H9 (cell line): Measurements from ENCODE around the gene NELFCD. TPM values are rescaled to one million over a fixed set of nuclear protein-coding genes. Genes with fewer than 3 reads are reported as not detected.

Experiments
- DNase-seq: peaks from one replicate; pipeline ENCODE4 v3.0.0-alpha.2; 2017
- H2AFZ ChIP-seq: one replicate; pipeline ENCODE4 v1.6.1; 2013; ENCODE audit warnings: mild to moderate bottlenecking, low read length, control low read depth, moderate library complexity
- H2AK5ac ChIP-seq: 2 replicates; pipeline ENCODE4 v1.6.1; 2013; ENCODE audit warnings: low read length, control low read depth, mixed read lengths; ENCODE audit not compliant: insufficient read length
- H2BK120ac ChIP-seq: one replicate; pipeline ENCODE4 v1.6.1; 2013; ENCODE audit warnings: low read depth, mild to moderate bottlenecking, low read length, control low read depth, inconsistent platforms; ENCODE audit not compliant: poor library complexity, severe bottlenecking
- H2BK12ac ChIP-seq: 2 replicates; pipeline ENCODE4 v1.6.1; 2013; ENCODE audit warnings: low read length, control low read depth, mixed read lengths, low read depth; ENCODE audit not compliant: insufficient read length
- H2BK15ac ChIP-seq: 2 replicates; pipeline ENCODE4 v1.6.1; 2013; ENCODE audit warnings: low read depth, low read length, control low read depth
- H2BK20ac ChIP-seq: one replicate; pipeline ENCODE4 v1.6.1; 2013; ENCODE audit warnings: low read depth, mild to moderate bottlenecking, low read length, control low read depth, inconsistent platforms; ENCODE audit not compliant: poor library complexity, severe bottlenecking
- H2BK5ac ChIP-seq: 2 replicates; pipeline ENCODE4 v1.6.1; 2013; ENCODE audit warnings: low read length, control low read depth, mixed read lengths; ENCODE audit not compliant: insufficient read length
- H3K14ac ChIP-seq: 2 replicates; pipeline ENCODE4 v1.6.1; 2013; ENCODE audit warnings: low read length, control low read depth; ENCODE audit not compliant: insufficient read depth
- H3K18ac ChIP-seq: 2 replicates; pipeline ENCODE4 v1.6.1; 2013; ENCODE audit warnings: low read depth, mild to moderate bottlenecking, mixed read lengths, low read length, control low read depth; ENCODE audit not compliant: insufficient read length
- H3K23ac ChIP-seq: 2 replicates; pipeline ENCODE4 v1.6.1; 2013; ENCODE audit warnings: low read length, control low read depth, mixed read lengths, low read depth; ENCODE audit not compliant: insufficient read length
- H3K23me2 ChIP-seq: 2 replicates; pipeline ENCODE4 v1.6.1; 2013; ENCODE audit warnings: low read depth, mild to moderate bottlenecking, mixed read lengths, low read length, control low read depth; ENCODE audit not compliant: insufficient read length, poor library complexity, severe bottlenecking
- H3K27ac ChIP-seq: 2 replicates; pipeline ENCODE4 v1.5.1; 2013; ENCODE audit warnings: low read length, control low read depth, mixed read lengths, low read depth; ENCODE audit not compliant: insufficient read length
- H3K27me3 ChIP-seq: 2 replicates; pipeline ENCODE4 v1.6.1; 2013; ENCODE audit warnings: low read length, control low read depth, inconsistent platforms; ENCODE audit not compliant: insufficient read depth
- H3K4ac ChIP-seq: 2 replicates; pipeline ENCODE4 v1.6.1; 2013; ENCODE audit warnings: low read depth, mild to moderate bottlenecking, control low read depth, inconsistent platforms, low read length, moderate library complexity
- H3K4me1 ChIP-seq: 2 replicates; pipeline ENCODE4 v1.6.1; 2013; ENCODE audit warnings: low read length, control low read depth, inconsistent platforms; ENCODE audit not compliant: insufficient read depth
- H3K4me2 ChIP-seq: 2 replicates; pipeline ENCODE4 v1.6.1; 2013; ENCODE audit warnings: low read length, control low read depth, mixed read lengths; ENCODE audit not compliant: insufficient read length, insufficient read depth
- H3K56ac ChIP-seq: 2 replicates; pipeline ENCODE4 v1.6.1; 2013; ENCODE audit warnings: low read depth, mild to moderate bottlenecking, mixed read lengths, low read length, control low read depth; ENCODE audit not compliant: insufficient read length
- H3K79me1 ChIP-seq: 2 replicates; pipeline ENCODE4 v1.6.1; 2013; ENCODE audit warnings: low read depth, mild to moderate bottlenecking, moderate library complexity, low read length, control low read depth, inconsistent platforms; ENCODE audit not compliant: insufficient read depth, poor library complexity, severe bottlenecking
- H3K79me2 ChIP-seq: 2 replicates; pipeline ENCODE4 v1.6.1; 2013; ENCODE audit warnings: low read length, control low read depth, inconsistent platforms; ENCODE audit not compliant: insufficient read depth
- H3K9ac ChIP-seq: 2 replicates; pipeline ENCODE4 v1.6.1; 2013; ENCODE audit warnings: low read length, control low read depth, mixed read lengths; ENCODE audit not compliant: insufficient read length; ENCODE audit errors: extremely low read depth
- H3K9me3 ChIP-seq: one replicate; pipeline ENCODE4 v1.6.1; 2013; ENCODE audit warnings: low read depth, low read length, inconsistent platforms; ENCODE audit not compliant: control insufficient read depth
- H3T11ph ChIP-seq: one replicate; pipeline ENCODE4 v1.6.1; 2013; ENCODE audit warnings: mild to moderate bottlenecking, low read length, control low read depth, inconsistent platforms
- H4K20me1 ChIP-seq: one replicate; pipeline ENCODE4 v1.6.1; 2013; ENCODE audit not compliant: control insufficient read depth, insufficient read length, insufficient read depth
- H4K5ac ChIP-seq: 2 replicates; pipeline ENCODE4 v1.6.1; 2013; ENCODE audit warnings: low read depth, mild to moderate bottlenecking, mixed read lengths, low read length, control low read depth; ENCODE audit not compliant: insufficient read length
- H4K8ac ChIP-seq: replicated peaks from 2 replicates; pipeline ENCODE4 v1.6.1; 2013; ENCODE audit warnings: low read length, control low read depth, mixed read lengths, low read depth; ENCODE audit not compliant: insufficient read length
- H4K91ac ChIP-seq: 2 replicates; pipeline ENCODE4 v1.6.1; 2013; ENCODE audit warnings: low read depth, mild to moderate bottlenecking, moderate library complexity, mixed read lengths, low read length, control low read depth; ENCODE audit not compliant: insufficient read length
- H3K27ac Mint-ChIP-seq, 3 experiments: 2 replicates in 2 of 3; 3 replicates in 1 of 3; pipeline ENCODE4 v1.8.0; 2020 to 2021; ENCODE audit warnings: mixed read lengths in 3 of 3, mild to moderate bottlenecking in 1 of 3, moderate library complexity in 1 of 3
- H3K27me3 Mint-ChIP-seq: 2 replicates; pipeline ENCODE4 v1.8.0; 2021; ENCODE audit warnings: low read depth, mild to moderate bottlenecking, moderate library complexity, mixed read lengths
- H3K36me3 Mint-ChIP-seq, 3 experiments: 2 replicates in 2 of 3; 3 replicates in 1 of 3; pipeline ENCODE4 v1.8.0; 2020 to 2021; ENCODE audit warnings: low read depth in 3 of 3, mixed read lengths in 3 of 3; ENCODE audit not compliant: insufficient read depth in 1 of 3
- H3K4me1 Mint-ChIP-seq, 2 experiments: 2 replicates each; pipeline ENCODE4 v1.8.0; 2020; ENCODE audit warnings: mixed read lengths in 2 of 2
- H3K4me3 Mint-ChIP-seq, 2 experiments: 2 replicates in 1 of 2; 3 replicates in 1 of 2; pipeline ENCODE4 v1.8.0; 2020 to 2021; ENCODE audit warnings: mild to moderate bottlenecking in 2 of 2, mixed read lengths in 2 of 2, moderate library complexity in 1 of 2
- H3K9me3 Mint-ChIP-seq, 2 experiments: 2 replicates in 1 of 2; 3 replicates in 1 of 2; pipeline ENCODE4 v1.8.0; 2020; ENCODE audit warnings: mild to moderate bottlenecking in 2 of 2, mixed read lengths in 2 of 2, moderate library complexity in 1 of 2
- CTCF ChIP-seq: fragments of 200-600 bp; sonication (generic); conservative IDR thresholded peaks from 3 replicates; pipeline ENCODE4 v1.8.0; 2021; ENCODE audit warnings: antibody characterized with exemption, mild to moderate bottlenecking
- WGBS: extraction: QIAGEN DNeasy Blood & Tissue Kit; methylation state at CpG from one replicate; pipeline ENCODE4 v1.1.7; 2013; ENCODE audit warnings: missing lambda C conversion rate, low lambda C conversion rate, mixed read lengths; ENCODE audit not compliant: insufficient read length; ENCODE audit errors: extremely low coverage; 5-methylcytosine and 5-hydroxymethylcytosine counted together
- total RNA-seq: library from RNA; stranded (reverse); gene quantifications from 2 replicates; pipeline ENCODE4 v1.2.1, GENCODE V29; 2021

Gene NELFCD
- total RNA-seq, 1 experiment from 2014 or later: 57.8 TPM

- H2BK120ac ChIP-seq: no peak overlapping the region
- H3K27ac ChIP-seq: no peak overlapping the region
- no peak for TF ChIP-seq CTCF
- Mint-ChIP-seq H3K27me3 (no peaks in the 10 kb centered on the region; the same call in 1 of the 2 replicates), H3K9me3 (no peaks in the 10 kb centered on the region), H3K36me3 (peaks cover 36 to 89% (median 86%) of the 10 kb centered on the region in 3 experiments), H3K4me1 (no peaks in the 10 kb centered on the region), H3K27ac (no peak overlapping the region), H3K4me3 (no peak overlapping the region)
- no peak overlapping the region for H3K23ac ChIP-seq
- DNase-seq: no peak
- H3K27me3 ChIP-seq: no peaks in the 10 kb centered on the region
- H3K23me2 ChIP-seq: no peaks in the 10 kb centered on the region
- WGBS: no CpG with 5 or more reads among the region's 23 CpGs
- H4K8ac ChIP-seq: no peak overlapping the region
- H3K79me1 ChIP-seq: no peaks in the 10 kb centered on the region
- no peaks in the 10 kb centered on the region for H3K79me2 ChIP-seq
- H3K56ac ChIP-seq: no peak overlapping the region
- H4K20me1 ChIP-seq: no peaks in the 10 kb centered on the region
- no peaks in the 10 kb centered on the region for H3K4me1 ChIP-seq
- no peak overlapping the region for H2AFZ ChIP-seq
- H3K9me3 ChIP-seq: no peaks in the 10 kb centered on the region
- no peak overlapping the region for H3K18ac ChIP-seq
- no peak overlapping the region for H2BK5ac ChIP-seq
- H3K4me2 ChIP-seq: no peak overlapping the region
- H4K91ac ChIP-seq: no peak overlapping the region
- H3K4ac ChIP-seq: no peak overlapping the region
- no peak overlapping the region for H4K5ac ChIP-seq
- H3T11ph ChIP-seq: no peak overlapping the region
- H2AK5ac ChIP-seq: no peak overlapping the region
- no peak overlapping the region for H2BK20ac ChIP-seq
- no peak overlapping the region for H2BK15ac ChIP-seq
- no peak overlapping the region for H2BK12ac ChIP-seq
- H3K9ac ChIP-seq: no peak overlapping the region
- H3K14ac ChIP-seq: no peak overlapping the region
Observed at GRCh38 chr20:58993332-58994248, 12.5 kb downstream of the NELFCD start.
